NCI-H2029 treated with DMSO at 0.1 percent for 48 hours (cell line): ENCODE data around the gene PPP3R1.

Experiments
- DNase-seq: peaks from one replicate; lab custom pipeline; 2025; lab: John Stamatoyannopoulos, UW

The PPP3R1 gene

DNA sequence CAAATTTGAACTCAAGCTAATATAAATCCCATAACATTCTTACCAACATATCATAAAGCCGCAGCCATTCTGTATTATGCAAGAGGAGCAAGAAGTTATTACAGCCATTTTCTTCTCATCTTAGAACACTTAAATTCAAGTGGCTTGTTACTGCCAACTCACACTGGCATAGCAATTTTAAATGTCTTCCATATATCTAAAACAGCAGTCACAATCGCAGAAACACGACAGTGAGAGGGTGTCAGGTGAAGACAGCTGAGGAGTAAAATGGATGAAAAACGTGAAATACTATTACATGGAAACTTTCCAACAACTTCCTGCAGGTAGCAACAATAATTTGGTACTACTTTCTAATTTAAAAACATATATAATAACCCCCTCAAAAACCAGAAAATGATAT lies 17.9 kb downstream of the PPP3R1 start:
- no peak for DNase-seq

- DNase-seq = no peak
Measured at GRCh38 chr2:68231061-68231372, 21.3 kb downstream of the PPP3R1 start.

- no peak for DNase-seq
Measured at GRCh38 chr2:68230241-68231060, 21.9 kb downstream of the PPP3R1 start.

DNA sequence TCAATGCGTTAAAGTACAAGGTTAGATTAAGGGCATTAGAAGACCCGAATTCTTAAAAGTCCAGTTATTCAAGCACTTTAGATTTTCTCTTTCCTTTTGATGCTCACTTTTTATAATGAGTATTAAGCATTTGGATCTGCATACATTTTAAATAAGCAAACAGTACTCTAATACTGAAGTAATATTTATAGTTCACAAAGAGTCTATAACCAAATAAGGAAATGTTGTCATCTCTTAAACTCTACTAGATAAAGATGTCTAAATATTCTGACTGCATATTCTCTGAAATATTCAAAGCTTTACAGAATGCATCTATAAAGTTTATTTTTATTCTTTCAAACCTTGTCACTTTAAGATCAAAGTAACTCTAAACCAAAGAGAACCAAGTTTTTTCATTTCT lies 25.5 kb downstream of the PPP3R1 start:
- DNase-seq = no peak

DNA sequence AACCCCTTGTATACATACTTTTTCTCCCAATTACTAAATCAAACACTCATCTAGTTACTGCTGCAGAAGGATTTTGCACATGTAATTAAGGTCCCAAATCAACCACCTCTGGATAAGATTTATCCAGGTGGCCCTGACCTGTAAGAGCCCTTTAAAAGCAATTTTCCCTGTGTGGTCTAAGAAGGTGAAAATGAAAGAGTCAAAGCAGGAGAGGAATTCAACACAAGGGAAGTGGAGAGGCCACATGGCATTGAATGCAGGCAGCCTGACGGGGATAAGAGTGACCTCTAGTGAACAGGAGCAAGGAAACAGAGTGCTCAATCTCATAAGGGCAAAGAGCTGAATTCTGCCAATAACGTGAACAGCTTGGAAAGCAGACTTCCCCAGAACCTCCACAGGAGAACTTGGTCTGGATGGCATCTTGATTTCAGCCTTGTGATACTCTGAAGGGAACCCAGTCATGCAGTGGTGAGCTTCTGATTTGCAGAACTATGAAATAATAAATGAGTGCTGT lies 27.2 kb downstream of the PPP3R1 start:
- peak; percentile 64 for DNase-seq

DNA sequence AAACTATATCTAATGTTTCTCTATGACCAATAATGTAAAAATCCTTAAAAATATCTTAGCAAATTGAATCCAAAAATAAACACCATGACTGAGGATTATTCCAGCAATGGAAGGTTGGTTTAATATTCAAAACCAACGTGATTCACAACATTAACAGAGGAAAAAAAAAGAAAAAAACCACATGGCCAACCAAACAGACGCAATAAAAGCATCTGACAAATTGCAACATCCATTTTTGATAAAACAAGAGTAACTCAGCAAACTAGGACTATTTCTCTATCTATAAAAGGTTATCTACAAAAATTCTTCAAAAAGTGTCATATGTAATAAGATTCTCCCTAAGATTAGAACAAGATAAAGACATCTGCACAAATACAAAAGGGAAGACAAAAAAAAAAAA lies 28.9 kb downstream of the PPP3R1 start:
- DNase-seq = no peak

GRCh38 chr2:68222287-68222686 lies 30.0 kb downstream of the PPP3R1 start:
- DNase-seq = no peak

GRCh38 chr2:68218343-68218901 lies 33.9 kb downstream of the PPP3R1 start:
- no peak for DNase-seq

- DNase-seq = no peak
Measured at GRCh38 chr2:68217729-68218128, 34.6 kb downstream of the PPP3R1 start.

DNA sequence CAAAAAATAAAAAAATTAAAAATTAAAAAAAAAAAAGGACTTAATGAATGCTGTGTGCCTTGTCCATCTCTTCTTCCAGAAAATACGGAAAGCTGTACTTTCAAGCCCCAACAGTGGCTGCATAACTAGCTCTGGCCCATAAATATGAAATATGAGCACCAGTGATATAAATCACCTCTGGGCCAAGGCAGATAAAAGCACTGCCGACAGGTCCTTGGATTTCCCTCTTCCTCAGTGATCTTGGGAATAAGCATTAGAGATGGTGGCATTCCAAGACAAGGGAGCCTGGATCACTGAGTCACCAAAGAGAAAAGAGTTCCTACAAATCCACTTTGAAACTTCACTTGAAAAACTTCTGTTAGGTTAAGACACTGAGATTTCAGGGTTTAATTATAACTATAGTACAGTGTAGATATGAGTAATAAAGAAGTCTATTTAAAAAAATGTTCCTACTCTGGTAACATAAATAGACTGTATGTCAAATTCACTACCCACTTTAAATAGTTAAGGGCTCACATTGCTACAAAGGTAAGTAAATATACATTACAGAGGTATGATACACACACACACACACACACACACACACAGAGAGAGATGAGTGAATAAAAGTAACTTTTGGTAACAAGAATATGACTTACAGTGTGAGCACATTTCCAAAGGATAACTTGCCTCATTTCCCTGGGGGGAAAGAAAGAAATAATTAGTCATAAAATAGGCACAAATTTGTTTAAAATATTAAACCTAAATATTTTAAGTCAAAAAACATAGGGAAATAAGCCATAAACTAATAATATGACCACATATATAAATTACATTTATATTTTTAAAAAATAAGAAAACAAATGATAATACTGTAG lies 35.6 kb downstream of the PPP3R1 start:
- no peak for DNase-seq

DNA sequence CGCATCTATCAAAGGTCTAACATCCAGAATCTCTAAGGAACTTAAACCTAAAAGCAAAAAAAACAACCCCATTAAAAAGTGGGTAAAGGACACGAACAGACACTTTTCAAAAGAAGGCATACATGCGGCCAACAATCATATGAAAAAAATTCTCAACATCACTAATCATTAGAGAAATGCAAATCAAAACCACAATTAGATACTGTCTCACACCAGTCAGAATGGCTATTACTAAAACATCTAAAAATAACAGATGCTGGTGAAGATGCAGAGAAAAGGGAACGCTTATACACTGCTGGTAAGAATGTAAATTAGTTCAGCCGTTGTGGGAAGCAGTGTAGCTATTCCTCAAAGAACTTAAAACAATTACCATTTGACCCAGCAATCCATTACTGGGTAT lies 38.0 kb downstream of the PPP3R1 start:
- DNase-seq = no peak

DNA sequence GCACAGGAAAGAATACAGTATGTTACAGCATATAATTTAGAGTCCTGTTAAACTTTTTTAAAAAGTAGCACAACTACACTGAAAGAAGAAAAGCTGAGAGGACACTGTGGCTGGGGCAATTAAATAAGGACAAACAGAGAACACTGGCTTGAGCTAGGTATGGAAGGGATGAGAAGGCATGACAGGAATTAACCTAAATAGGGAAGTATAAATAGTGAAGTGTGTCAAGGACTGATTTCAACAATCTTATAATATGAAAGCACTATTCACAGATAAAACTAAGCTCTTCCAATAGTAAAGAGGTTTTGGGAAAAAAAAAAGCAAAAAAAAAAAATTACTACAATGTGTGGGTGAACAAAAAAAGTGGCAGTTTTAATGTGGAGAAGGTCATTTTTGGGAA lies 45.5 kb downstream of the PPP3R1 start:
- DNase-seq = no peak

- no peak for DNase-seq
Measured at GRCh38 chr2:68203587-68203986, 48.7 kb downstream of the PPP3R1 start.

- DNase-seq = no peak
Measured at GRCh38 chr2:68200157-68200787, 52.1 kb downstream of the PPP3R1 start.

- no peak for DNase-seq
Measured at GRCh38 chr2:68196120-68196716, 56.1 kb downstream of the PPP3R1 start.

DNA sequence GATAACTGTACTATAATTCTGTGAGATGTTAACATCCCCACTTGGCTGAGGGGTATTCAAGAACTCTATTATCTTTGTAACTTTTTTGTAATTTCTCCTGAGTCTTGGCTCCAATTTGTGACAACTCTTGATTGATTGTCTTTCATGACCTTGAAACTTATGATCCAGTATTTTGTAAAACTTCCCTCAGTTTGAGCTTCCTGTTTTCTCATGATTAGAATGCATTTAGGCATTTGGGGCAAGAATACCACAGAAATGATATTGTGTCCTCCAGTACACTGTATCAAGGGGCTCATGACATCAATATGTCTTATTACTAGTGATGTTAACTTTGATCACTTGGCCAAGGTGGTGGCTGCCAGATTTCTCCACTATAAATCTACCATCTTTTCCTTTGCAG lies 57.2 kb downstream of the PPP3R1 start:
- no peak for DNase-seq

DNA sequence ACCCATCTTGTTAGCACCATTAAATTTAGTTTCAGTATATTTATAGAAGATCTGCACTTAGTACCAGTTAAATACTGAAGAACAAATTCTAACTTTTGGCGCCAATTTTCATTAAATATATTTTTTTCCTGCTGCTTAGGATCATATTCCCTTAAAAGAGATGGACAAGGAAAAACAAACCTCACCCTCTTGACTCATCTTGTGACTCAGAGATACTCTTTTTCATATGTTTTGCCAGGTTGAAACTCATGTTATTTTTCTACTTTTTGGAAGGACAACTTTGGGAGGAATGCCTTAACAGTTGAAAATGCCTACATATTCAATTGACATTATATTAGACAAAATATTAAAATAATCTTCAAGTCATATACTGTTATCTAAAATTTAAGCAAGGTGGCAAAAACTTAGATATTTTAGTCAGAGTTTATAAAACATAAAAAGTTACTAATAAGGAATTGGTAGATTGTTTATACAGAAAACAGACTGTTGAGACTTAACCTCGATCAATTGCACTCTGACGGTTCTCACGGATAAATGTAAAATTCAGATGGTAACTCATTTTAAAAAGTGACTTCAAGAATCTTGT lies 58.5 kb downstream of the PPP3R1 start:
- DNase-seq = no peak

DNA sequence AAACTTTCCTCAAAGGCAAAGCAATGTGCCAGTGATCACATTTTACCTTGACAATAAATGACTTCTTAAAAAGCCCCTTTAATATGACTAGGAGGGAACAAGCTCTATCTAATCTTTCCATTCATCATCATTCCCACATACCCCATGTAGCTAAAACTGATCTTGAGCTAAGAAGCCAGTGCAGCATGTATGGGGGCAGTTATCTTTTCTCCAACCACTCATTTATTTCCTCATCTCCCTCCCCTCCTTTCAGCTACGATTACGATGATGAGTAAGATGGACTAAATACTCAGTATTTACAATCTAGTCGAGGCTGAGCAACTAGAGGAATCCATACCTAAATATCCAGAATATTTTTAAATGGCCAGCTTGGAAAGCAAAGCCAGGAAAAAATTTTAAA lies 59.2 kb downstream of the PPP3R1 start:
- DNase-seq = no peak

DNA sequence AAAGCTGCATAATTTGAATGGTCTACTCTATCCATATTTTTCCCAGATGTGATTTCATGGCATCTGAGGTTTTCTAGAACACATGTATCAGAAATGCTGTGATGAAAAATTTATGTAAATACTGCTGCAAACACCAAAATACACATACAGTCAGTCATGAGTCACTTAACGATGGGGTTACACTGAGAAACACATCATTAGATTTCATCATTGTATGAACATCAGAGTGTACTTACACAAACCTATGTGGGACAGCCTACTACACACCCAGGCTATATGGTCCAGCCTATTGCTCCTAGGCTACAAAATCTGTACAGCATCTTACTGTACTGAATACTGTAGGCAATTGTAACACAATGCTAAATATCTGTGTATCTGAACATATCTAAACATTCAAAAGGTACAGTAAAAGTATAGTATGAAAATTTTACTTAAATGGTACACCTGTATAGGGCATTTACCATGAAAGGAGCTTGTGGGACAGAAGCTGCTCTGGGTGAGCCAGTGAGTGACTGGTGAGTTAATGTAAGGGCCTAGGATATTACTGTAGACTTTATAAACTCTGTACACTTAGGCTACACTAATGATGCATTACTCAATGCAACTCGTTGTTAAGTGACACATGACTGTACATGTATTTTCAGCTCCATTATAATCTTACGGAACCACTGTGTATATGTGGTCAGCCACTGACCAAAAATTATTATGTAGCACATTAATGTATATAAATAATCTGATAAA lies 61.2 kb downstream of the PPP3R1 start:
- no peak for DNase-seq

DNA sequence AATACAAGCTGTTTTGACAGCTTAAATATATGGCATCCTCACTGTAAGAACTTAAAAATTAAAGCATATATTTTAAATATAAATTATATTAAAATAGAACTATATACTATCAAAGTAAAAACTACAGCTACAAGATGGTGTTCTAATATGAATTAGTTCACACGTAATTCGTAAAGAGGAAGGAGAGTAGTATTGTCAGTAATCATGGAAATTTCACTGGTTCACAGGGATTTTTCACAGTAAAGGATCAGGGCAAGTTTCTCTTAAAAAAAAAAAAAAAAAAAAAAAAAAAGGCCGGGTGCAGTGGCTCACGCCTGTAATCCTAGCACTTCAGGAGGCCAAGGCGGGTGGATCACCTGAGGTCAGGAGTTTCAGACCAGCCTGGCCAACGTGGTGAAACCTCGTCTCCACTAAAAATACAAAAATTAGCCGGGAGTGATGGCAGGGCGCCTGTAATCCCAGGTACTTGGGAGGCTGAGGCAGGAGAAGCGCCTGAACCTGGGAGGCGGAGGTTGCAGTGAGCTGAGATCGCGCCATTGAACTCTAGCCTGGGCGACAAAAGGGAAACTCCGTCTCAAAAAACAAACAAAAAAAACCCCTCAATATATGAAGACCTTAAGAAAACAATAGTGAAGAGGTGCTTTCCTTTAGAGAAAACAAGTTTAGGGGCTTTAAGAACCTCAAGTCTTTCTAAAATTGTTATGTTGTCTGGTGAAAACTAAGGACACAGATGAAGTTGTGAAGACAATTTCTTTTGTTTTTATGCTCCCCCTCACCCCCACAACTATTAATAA lies 62.1 kb downstream of the PPP3R1 start:
- DNase-seq = no peak
